Fibroblast of villous mesenchyme (primary cell): Measurements from ENCODE around the gene ZDHHC3. TPM values are rescaled to one million over a fixed set of nuclear protein-coding genes. Genes with fewer than 3 reads are reported as not detected.
A peak's percentile ranks its signal among the peaks of the same experiment; 100 is the strongest.

ENCODE experiments used
- DNase-seq: peaks from one replicate; pipeline ENCODE4 v3.0.0-alpha.2; 2010; ENCODE audit warnings: low read depth
- H3K4me3 ChIP-seq: 2 replicates; pipeline ENCODE4 v1.5.1; 2011; ENCODE audit warnings: low read depth, mild to moderate bottlenecking, low read length
- total RNA-seq: library from RNA; depleted of rRNA; stranded (reverse); fragments of >200 nt; gene quantifications from 2 replicates; pipeline ENCODE4 v1.2.3, GENCODE V29; 2012
- TF ChIP-seq, protein P1 (sequence below): IDR thresholded peaks from 2 replicates; pipeline ENCODE4 v1.5.1; 2012; ENCODE audit warnings: low read depth, mild to moderate bottlenecking, low read length; ENCODE audit not compliant: insufficient read depth

ZDHHC3 gene
- total RNA-seq, 1 donor = 60.0 TPM

GRCh38 chr3:44982817-44983216, 6.8 kb upstream of the ZDHHC3 start:
- TF ChIP-seq, protein P1, sequence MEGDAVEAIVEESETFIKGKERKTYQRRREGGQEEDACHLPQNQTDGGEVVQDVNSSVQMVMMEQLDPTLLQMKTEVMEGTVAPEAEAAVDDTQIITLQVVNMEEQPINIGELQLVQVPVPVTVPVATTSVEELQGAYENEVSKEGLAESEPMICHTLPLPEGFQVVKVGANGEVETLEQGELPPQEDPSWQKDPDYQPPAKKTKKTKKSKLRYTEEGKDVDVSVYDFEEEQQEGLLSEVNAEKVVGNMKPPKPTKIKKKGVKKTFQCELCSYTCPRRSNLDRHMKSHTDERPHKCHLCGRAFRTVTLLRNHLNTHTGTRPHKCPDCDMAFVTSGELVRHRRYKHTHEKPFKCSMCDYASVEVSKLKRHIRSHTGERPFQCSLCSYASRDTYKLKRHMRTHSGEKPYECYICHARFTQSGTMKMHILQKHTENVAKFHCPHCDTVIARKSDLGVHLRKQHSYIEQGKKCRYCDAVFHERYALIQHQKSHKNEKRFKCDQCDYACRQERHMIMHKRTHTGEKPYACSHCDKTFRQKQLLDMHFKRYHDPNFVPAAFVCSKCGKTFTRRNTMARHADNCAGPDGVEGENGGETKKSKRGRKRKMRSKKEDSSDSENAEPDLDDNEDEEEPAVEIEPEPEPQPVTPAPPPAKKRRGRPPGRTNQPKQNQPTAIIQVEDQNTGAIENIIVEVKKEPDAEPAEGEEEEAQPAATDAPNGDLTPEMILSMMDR = no peak
- no peak for DNase-seq
- H3K4me3 ChIP-seq = no peak overlapping the region

DNA sequence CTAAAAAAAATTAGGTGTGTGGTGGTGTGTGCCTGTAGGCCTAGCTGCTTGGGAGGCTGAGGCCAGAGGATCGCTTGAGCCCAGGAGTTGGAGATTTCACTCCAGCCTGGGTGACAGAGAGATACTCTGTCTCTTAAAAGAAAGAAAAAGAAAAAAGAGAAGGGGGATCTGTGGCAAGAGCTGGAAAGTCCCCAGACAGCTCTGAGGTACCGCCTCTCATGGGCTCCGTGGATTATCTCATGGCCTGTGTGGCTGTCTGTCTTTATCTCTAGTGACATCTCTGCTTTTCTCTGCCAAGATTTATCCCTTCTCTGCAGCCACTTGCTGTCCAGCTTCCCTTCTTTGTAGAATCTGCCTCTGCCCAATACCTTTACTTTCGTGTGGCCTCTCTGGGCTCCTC, 5.8 kb upstream of the ZDHHC3 start:
- TF ChIP-seq, protein P1 = no peak
- no peak for DNase-seq
- H3K4me3 ChIP-seq = no peak overlapping the region

DNA sequence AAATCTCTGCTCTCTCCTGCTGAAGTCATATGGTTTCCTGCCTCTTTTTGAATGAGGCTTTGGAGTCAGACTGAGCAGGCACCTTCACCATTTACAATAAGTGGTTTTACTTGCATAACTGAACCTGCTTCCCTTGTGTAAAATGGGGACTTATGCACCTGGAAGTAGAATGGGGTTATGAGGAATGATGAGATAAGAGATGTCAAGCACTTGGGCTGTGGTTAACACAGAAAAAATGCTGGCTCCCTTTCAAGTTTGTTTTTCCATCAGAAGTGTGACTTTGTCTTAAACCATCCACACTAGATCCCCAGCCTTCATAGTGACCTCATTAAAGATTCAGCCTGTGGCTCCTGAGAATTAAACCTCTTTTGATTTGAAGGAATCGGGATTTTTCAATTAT, 5.2 kb upstream of the ZDHHC3 start:
- TF ChIP-seq, protein P1 = no peak
- H3K4me3 ChIP-seq = no peak overlapping the region
- no peak for DNase-seq

DNA sequence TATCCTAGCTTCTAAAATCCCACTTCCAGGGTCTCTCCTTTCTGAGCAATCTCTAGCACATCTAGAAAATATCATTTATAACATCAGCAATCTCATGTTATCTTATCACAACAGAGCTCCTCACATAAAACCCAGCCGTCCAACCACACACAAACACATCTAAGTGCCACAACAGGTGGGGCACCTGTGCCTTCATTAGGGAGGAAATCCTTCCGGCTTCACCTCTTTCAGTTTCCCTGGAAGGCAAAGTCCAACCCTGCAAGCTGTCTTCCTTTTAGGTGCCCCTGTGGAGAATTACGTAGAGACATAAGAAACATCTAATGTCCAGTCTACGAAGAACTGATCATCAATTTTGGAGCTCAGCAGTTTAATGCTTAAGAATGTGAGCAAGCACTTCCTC, 1.6 kb downstream of the ZDHHC3 start:
- H3K4me3 ChIP-seq = peak overlapping the region; percentile 97
- TF ChIP-seq, protein P1 = no peak
- no peak for DNase-seq

GRCh38 chr3:44970926-44971490, 5.0 kb downstream of the ZDHHC3 start:
- TF ChIP-seq, protein P1 = no peak
- no peak for DNase-seq
- H3K4me3 ChIP-seq = no peak overlapping the region

DNA sequence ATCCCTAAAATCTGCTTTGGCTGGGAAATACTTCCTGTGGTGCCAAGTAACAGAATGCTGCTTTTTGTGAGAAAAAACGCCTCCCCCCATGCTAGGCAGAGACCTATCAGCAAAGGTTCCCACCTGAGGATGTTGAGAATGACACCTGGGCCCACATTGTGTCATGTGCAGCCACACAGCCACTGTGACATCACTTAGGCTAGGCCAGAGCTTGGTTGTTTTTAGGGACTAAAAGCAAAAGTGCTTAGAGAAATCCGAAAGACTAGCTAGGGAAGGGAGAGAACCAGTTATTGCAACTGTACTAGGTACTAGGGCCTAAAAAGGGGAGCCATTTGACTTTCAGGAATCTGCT, 6.2 kb downstream of the ZDHHC3 start:
- H3K4me3 ChIP-seq = no peak overlapping the region
- TF ChIP-seq, protein P1 = no peak
- no peak for DNase-seq

GRCh38 chr3:44969154-44969827, 6.7 kb downstream of the ZDHHC3 start:
- no peak for DNase-seq
- TF ChIP-seq, protein P1 = no peak

More at GRCh38 chr3:44969154-44969827, 6.7 kb downstream of the ZDHHC3 start:
- H3K4me3 ChIP-seq = no peak overlapping the region
